Nephron progenitor cell (in vitro differentiated cells): ENCODE measurements around the gene NACC1.

Experiments
- DNase-seq: peaks from one replicate; pipeline ENCODE4 v3.0.0; 2021
- H3K27ac Mint-ChIP-seq: 2 replicates; pipeline ENCODE4 v1.8.0; 2021; ENCODE audit warnings: mild to moderate bottlenecking, moderate library complexity, mixed read lengths
- H3K27me3 Mint-ChIP-seq: 2 replicates; pipeline ENCODE4 v1.8.0; 2021; ENCODE audit warnings: mild to moderate bottlenecking, low read depth, mixed read lengths; ENCODE audit not compliant: poor library complexity
- H3K36me3 Mint-ChIP-seq: 2 replicates; pipeline ENCODE4 v1.8.0; 2021; ENCODE audit warnings: low read depth, mixed read lengths
- H3K4me1 Mint-ChIP-seq: 2 replicates; pipeline ENCODE4 v1.8.0; 2021; ENCODE audit warnings: mixed read lengths
- H3K4me3 Mint-ChIP-seq: 2 replicates; pipeline ENCODE4 v1.8.0; 2021; ENCODE audit warnings: mild to moderate bottlenecking, moderate library complexity, mixed read lengths
- H3K9me3 Mint-ChIP-seq: 2 replicates; pipeline ENCODE4 v1.8.0; 2021; ENCODE audit warnings: mild to moderate bottlenecking, moderate library complexity, mixed read lengths
- CTCF ChIP-seq: fragments of 200-600 bp; sonication (generic); IDR thresholded peaks from 2 replicates; pipeline ENCODE4 v1.5.0; 2021; ENCODE audit warnings: antibody characterized with exemption

The NACC1 gene

GRCh38 chr19:13089857-13090507 is 28.1 kb upstream of the NACC1 start:
- H3K9me3 Mint-ChIP-seq, result no peaks in the 10 kb centered on the region
- peaks cover 22% of the 10 kb centered on the region for H3K4me1 Mint-ChIP-seq
- peaks cover 88% of the 10 kb centered on the region for H3K27me3 Mint-ChIP-seq
- no peak overlapping the region for H3K4me3 Mint-ChIP-seq
- no peak for TF ChIP-seq CTCF
- DNase-seq, result no peak
- H3K36me3 Mint-ChIP-seq, result no peaks in the 10 kb centered on the region
- H3K27ac Mint-ChIP-seq, result no peak overlapping the region

GRCh38 chr19:13090511-13091231 is 27.4 kb upstream of the NACC1 start:
- DNase-seq, result no peak
- H3K27ac Mint-ChIP-seq, result no peak overlapping the region
- peaks cover 87% of the 10 kb centered on the region for H3K27me3 Mint-ChIP-seq
- no peak overlapping the region for H3K4me3 Mint-ChIP-seq
- no peak for TF ChIP-seq CTCF
- H3K9me3 Mint-ChIP-seq, result no peaks in the 10 kb centered on the region
- no peaks in the 10 kb centered on the region for H3K36me3 Mint-ChIP-seq
- peaks cover 22% of the 10 kb centered on the region for H3K4me1 Mint-ChIP-seq

- TF ChIP-seq CTCF, result no peak
- DNase-seq, result no peak
- H3K9me3 Mint-ChIP-seq, result no peaks in the 10 kb centered on the region
- H3K27me3 Mint-ChIP-seq, result peaks cover 87% of the 10 kb centered on the region
- no peak overlapping the region for H3K27ac Mint-ChIP-seq
- H3K4me3 Mint-ChIP-seq, result no peak overlapping the region
- H3K36me3 Mint-ChIP-seq, result no peaks in the 10 kb centered on the region
- H3K4me1 Mint-ChIP-seq, result peaks cover 24% of the 10 kb centered on the region
Observed at GRCh38 chr19:13091400-13092157, 26.5 kb upstream of the NACC1 start.

- peaks cover 3% of the 10 kb centered on the region for H3K9me3 Mint-ChIP-seq
- no peak overlapping the region for H3K4me3 Mint-ChIP-seq
- TF ChIP-seq CTCF, result no peak
- no peak overlapping the region for H3K27ac Mint-ChIP-seq
- DNase-seq, result no peak
- H3K4me1 Mint-ChIP-seq, result peaks cover 27% of the 10 kb centered on the region
- peaks cover 89% of the 10 kb centered on the region for H3K27me3 Mint-ChIP-seq
- H3K36me3 Mint-ChIP-seq, result no peaks in the 10 kb centered on the region
Observed at GRCh38 chr19:13092158-13092543, 25.9 kb upstream of the NACC1 start.

- H3K36me3 Mint-ChIP-seq, result no peaks in the 10 kb centered on the region
- H3K9me3 Mint-ChIP-seq, result peaks cover 3% of the 10 kb centered on the region
- DNase-seq, result no peak
- no peak for TF ChIP-seq CTCF
- peaks cover 28% of the 10 kb centered on the region for H3K4me1 Mint-ChIP-seq
- no peak overlapping the region for H3K4me3 Mint-ChIP-seq
- H3K27ac Mint-ChIP-seq, result no peak overlapping the region
- peaks cover 89% of the 10 kb centered on the region for H3K27me3 Mint-ChIP-seq
Observed at GRCh38 chr19:13092606-13093235, 25.3 kb upstream of the NACC1 start.
